HG02840 (cell line): ENCODE measurements around the gene RBM39.
A peak's percentile ranks its signal among the peaks of the same experiment; 100 is the strongest.
"Not testable (repeated sequence)": the region's sequence is repeated elsewhere in the genome, so short reads cannot be mapped to it uniquely, and the experiment has no call there.

Source experiments
- ATAC-seq: cut with Tn5 transposase; IDR thresholded peaks from one replicate; pipeline ENCODE4 v1.9.1; 2021; ENCODE audit warnings: mild to moderate bottlenecking, moderate library complexity, moderate number of reproducible peaks; ENCODE audit not compliant: unreplicated experiment, low FRiP score

The RBM39 gene

DNA sequence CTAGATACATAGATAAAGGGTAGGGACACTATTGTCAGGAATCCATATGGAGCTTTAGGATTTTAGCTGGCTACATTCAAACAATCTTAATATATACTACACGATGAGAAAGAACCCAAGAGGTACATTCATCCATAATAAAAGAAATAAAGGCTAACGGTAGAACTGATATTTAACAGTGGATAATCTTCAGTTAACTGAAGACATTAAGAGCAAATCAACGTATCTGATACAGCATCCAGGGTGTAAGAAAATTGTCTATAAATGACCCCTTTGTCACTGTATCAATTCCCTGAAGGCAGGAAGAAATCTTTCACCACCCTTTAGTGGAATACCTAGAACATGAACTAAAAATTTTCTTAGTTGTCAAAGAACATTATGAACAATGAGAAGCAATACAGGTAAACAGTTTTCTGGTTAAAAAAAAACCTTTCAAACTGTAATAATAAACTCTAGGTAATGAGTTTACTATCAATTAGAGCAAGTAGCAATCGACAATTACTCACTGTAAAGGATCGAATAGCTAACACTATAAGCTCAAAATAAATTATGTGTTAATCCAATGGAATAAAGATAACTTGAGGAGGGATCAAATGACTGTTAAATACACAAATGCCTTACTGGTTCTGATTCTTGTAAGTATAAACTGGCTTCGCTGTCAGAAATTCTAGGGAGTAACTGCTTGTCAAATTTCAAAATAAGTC is 31.0 kb downstream of the RBM39 start:
- ATAC-seq: no peak

DNA sequence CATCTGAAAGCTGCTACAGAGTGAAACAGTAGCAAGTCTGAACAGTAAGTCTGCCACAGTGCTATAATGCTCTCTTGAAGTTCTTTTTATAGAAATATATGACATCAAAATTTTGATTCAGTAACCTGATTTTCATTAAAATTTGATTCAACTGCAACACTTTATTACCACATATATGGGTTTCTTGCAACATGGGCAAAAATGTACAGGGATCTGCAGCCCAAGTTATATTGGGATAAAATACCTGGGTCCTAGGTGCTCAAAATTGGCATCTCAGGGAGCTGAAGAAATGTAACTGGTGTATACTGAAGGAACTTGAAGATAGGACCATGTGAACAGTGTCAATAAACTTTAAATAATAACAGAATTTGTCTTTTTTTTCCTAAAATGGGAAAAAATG is 32.0 kb downstream of the RBM39 start:
- ATAC-seq: no peak

DNA sequence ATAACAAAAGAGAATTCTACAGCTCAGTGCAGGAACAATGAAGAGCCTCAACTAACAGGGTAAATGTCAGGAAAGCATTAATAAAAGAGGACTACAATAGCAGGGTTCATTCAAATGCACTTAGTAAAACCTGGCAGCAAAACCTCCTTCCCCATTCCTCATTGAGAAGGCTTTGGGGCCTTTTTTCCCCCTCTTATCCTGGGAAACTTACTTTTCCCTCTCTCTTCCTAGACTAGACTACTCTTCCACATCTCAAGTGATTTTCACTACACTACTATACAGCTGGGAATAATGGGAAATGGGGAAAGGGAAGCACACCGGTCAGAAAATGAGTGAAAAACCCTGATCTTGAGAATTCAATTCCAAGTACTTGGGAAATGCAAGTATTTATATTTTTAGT is 32.8 kb downstream of the RBM39 start:
- ATAC-seq: no peak

DNA sequence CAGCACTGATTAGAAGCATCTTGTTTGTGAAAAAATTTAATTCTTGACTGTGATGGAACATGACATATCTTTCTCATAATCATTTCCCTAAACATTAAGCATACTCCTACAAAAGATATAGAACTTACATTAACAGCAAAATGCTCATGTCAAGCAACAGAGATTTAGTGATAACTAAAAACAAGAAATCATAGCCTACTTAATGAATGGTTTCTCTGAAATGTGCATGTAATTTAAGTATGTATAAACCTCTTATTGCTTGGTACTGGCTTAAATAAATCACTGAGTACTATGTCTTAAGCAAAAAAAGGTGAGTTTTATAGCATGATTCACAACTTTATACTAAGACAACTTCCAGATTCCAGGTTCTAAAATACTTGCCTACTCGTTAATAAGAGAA is 33.6 kb downstream of the RBM39 start:
- ATAC-seq: no peak

DNA sequence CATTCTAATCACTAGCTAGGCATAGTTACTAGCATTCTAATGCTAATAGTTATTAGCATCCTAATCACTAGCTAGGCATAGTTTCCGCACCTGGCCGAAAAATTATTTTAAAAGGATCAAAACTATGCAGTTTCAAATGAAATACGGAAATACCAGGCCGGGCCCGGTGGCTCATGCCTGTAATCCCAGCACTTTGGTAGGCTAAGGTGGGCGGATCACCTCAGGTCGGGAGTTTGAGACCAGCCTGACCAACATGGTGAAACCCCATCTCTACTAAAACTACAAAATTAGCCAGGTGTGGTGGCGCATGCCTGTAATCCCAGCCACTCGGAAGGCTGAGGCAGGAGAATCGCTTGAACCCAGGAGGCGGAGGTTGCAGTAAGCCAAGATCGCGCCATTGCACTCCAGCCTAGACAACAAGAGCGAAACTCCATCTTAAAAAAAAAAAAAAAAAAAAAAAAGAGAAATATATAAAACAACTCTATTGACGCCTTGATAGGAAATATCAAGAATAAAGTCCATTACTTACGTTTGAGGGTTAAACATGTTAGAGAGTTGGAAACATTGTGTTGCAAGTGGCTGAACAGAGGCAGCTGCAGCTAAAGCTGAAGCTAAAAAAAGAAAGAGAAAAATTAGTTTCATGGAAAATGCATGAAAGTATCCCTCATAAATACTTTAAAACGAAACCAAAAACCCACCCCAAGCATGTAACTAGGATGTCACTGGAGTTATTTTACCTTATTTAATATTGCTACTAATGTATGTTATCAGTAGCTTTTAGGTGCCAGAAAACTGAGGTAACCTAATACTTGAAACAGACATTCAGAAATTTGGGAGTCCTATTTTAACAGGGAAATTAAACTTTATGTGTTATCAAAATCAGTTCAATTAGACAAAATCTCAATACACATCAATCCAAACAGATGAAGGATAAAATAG is 35.2 kb downstream of the RBM39 start:
- not testable (repeated sequence) for ATAC-seq

DNA sequence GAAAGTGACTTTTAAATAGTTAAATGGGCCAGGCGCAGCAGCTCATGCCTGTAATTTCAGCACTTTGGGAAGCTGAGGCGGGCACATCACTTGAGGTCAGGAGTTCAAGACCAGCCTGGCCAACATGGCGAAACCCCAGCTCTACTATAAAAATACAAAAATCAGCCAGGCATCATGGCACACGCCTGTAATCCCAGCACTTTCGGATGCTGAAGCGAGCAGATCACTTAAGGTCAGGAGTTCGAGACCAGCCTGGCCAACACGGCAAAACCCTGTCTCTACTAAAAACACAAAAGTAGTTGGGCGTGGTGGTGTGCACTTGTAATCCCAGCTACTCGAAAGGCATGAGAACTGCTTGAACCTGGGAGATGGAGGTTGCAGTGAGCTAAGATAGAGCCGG is 36.2 kb downstream of the RBM39 start:
- ATAC-seq: not testable (repeated sequence)

DNA sequence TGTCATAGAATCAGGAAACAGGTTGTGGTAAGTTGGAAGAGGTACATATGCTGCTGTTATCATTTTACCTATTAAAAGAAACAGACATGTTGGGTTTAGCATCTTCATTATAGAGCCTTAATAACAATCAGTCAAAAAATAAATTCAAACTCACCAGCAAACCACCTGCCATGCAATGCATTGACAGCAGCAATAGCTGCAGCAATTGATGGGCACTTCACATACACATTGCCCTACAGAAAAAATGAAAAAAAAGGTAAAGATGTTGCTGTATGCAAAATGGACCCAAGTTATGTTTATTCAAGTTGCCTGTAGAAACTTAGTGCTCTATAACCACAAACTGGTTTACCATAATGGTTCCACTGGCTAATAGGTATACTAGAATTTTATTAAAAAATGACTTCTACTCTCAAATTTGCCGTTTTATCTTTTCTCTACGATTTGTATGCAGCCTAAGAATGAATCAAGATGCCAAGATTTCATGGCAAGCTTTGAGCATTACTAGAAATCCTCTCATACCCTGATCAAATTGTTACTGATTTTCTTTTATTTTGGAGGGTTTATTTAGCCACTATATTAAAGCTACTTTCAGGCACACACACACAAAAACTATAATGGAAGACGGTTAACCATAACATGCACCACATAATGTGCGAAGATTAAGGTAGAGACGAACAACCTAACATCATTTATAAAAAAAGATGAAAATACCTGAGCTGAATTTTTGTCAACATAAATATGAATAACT is 37.4 kb downstream of the RBM39 start:
- no peak for ATAC-seq

DNA sequence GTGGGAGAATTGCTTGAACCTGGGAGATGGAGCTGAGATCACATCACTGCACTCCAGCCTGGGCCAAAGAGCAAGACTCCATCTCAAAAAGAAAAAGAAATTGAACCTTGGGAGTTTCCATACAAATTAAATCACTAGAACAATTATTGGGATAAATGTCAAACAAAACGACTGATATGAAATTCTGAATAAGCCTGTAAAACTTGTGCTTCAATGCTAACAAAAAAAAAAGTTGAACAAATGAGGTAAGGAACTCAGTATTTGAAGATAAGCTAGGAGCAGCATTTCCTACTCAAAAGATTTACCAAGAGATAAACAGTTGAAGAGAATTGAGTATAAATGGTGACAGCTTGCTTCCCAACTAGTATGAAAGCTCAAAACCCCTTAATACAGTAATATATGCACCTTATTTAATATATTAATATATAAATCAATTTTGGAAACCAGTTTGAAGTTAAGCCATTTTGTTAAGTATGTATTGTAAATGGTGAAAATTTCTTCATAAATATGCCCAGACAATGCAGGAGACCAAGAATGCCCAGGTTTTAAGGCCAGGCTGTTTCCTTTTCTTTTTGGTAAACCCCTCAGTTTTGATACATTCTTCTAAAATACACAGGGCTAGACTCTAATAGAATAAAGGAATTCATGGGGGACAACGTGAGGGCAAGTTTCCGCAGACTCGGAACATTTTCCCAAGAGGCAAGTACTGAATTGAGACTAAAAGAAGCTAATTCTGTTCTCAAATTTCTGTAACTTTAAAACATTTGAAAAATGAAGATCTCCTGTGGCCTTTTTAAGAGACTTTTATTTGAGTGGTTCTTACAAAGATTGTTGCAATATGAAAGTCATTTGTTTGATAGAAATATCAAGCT is 39.0 kb downstream of the RBM39 start:
- ATAC-seq: no peak

DNA sequence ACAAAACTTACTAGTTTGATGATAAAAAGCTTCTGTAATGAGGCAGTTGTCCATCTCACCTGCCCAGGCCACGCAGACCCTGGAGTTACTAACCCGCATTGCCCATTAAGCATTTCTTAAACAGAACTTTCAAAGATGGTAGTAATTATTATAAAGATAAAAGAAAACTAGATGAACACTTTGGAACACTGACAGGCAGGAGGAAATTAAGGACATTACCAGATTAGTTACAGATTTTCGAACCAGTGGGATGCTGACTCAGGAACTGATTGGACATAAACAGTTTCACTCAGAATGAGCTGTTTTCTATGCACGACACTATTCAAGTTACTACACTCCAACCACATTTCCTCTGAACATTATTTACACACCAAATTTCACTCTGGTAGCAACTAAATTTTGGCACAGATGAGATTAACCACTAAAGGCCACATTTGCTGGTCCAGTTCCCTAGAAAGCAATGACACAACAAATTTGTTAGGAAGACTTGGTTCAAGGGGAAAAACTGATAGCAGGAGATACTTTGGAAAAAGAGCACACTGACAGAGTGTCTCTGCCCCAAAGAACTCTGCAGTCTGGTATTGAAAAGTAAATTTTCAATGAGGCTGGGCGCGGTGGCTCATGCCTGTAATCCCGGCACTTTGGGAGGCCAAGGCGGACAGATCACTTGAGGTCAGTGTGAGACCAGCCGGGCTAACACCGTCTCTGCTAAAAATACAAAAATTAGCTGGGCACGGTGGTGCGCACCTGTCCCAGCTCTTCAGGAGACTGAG is 39.8 kb downstream of the RBM39 start:
- no peak for ATAC-seq

DNA sequence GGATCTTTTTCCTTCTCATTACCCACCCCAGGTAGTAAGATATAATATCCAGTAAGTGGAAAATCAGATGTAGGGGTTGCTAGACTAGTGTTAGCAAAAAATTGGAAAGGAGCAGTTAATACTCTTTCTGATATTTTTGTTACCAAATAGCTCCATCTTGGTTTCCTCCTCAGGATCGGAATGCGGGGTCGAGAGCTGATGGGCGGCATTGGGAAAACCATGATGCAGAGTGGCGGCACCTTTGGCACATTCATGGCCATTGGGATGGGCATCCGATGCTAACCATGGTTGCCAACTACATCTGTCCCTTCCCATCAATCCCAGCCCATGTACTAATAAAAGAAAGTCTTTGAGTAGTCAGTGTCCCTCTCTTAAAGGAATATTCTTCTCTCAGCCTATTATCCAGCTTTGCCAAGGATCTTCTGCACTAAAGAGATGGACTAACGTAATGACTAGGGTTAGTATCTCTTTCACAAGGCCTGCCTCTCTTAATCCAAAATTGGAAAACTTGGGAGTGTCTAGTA is 41.4 kb downstream of the RBM39 start:
- ATAC-seq: no peak

DNA sequence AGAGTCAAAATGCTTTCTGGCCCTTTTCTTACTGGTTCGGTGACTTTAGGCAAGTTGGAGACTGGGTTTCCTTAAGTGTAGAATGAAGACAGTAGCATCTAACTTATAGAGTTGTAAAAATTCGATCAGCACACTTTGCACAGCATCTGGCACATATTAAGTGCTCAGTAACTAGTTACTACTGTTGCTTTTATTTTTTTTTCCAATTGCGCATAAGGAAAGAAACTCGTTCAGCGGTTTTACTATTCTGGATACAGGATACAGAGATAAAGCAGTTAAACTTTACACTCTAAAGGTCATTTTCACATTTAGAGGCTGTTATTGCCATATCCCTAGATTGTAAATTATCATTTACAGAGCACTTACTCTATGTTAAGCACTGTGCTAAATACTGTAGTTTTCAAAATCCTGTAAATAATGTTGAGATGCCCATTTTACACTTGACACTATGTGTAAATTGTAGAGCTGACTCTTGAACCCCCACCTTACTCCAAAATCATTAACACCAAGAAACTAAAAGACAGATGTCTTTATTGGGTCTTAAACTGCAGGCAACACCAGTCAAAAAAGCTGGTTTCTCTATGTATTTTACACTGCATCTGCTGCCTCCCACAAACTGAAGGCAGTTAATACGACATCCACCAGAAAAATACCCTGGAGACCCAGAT is 42.0 kb downstream of the RBM39 start:
- no peak for ATAC-seq

DNA sequence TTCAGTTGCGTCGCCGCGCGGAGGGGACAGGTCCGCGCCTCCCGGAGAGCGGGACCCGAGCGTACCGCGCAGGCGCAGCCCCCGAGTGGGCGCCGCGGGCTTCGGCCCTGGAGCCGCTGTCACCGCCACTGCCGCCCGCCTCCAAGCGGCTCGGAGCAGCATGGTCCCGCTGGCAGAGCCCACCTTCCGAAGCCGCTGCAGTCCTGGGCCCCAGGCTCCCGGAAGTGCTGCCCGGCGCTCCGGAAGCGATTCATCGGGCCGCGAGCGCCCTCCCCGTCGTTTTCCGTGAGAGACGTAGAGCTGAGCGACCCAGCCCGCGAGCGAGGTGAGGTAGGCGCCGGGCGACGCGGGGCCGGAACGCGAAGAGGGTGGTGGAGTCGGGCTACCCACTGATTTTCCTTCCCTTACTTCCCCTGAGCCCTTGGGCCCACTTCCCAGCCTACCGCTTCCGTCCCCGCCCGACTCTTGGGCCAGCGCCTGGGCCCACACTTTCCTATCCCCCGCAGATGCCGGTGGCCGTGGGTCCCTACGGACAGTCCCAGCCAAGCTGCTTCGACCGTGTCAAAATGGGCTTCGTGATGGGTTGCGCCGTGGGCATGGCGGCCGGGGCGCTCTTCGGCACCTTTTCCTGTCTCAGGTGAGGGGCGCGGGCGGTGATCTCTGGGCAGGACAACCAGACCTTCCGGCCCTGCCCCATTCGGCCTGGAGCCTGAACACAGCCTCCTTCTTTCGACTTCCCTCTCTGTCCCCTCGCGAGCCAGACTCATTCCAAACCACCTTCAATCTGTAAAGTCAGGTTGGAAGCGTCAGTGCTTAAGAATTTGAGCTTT is 42.7 kb downstream of the RBM39 start, which contains the start of the genes NFS1 and ROMO1:
NFS1 (minus strand) TSS at position 226 of the 830 bp plus-strand sequence; CDS start at position 162, 64 bp downstream.
ROMO1 (plus strand) TSS at position 279 of the 830 bp plus-strand sequence; CDS start at position 507, 228 bp downstream.
- peak; percentile 83 for ATAC-seq

DNA sequence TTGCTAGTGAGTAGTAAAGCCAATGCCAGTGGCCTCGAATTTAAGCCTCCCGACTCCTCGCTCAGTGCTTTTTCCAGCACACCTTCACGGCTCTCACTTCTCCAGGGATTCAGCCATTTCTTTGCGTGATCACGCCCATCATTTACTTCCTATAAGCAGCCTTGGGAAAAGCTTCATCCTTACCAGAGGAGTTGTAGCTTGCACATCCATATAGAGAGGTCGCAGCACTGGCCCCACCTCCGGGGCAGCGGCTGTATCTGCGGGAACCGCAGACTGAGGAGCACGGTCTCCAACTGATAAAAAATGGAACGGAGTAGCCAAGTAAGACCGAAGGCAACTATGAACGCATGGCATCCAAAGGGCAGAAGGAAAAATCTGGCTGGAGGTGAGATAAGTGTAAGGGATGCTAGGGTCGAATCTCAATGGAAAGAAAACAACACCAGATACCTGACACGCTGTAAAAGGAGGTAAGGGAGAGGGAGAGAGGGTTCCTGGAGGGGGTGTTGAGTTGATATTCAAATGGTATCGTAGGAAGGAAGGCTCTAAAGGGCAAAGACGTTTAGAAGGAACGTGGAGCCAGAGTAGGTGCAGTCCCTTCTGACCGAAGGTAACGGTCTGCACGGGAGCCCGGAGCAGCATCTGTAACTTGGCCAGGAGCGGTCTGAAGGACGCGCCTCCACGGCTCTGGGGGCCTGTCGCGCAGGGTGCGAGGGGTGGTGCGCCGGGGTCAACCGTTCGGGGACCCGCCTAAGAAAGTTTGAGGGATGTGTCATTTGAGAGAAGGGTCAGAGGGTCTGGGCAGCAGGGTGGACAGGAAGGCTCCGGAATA is 43.5 kb downstream of the RBM39 start:
- peak; percentile 11 for ATAC-seq

DNA sequence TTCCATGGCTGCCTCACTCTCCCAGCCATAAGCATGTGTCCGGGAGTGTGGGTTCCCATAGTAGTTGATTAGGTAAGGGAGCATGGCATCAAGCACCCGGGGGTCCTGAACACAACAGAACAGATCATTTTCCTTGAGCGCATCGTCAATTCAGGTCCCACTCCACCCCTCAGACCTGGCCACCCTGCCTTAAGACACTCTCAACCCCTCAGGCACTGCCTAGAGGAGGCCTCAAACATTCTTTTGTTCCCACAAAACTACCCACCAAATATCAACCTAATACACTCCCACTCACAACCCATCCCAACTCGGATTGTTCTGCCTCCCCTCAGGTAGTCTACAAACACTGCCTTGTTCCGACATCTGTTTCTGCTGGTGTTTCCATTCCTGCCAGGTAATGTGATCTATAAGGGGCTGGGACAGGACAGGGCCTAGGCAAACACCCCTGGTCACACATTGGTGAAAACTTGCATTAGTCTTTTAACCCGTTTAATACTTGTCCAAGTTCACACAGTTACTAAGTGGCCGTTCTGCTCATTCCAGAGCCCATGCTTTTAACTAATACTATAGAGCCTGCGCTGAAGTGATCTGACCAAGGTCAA is 44.3 kb downstream of the RBM39 start:
- ATAC-seq: no peak

DNA sequence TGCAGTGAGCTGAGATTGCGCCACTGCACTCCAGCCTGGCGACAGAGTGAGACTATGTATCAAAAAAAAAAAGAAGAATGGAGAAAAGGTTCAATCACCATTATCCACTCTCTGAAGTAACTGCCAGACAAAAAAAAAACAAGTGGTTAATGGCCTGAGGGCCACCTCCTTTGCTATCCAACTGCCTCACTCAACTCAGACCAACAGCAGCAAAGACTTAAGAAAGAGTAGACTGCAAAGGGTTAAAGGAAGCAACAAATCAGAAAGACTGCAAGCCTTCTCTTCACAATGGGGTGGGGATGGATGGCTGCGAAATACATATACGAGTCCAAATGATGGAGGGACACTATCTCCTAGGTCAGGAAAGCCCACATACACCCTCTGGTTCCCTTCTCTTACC is 46.1 kb downstream of the RBM39 start:
- ATAC-seq: no peak

DNA sequence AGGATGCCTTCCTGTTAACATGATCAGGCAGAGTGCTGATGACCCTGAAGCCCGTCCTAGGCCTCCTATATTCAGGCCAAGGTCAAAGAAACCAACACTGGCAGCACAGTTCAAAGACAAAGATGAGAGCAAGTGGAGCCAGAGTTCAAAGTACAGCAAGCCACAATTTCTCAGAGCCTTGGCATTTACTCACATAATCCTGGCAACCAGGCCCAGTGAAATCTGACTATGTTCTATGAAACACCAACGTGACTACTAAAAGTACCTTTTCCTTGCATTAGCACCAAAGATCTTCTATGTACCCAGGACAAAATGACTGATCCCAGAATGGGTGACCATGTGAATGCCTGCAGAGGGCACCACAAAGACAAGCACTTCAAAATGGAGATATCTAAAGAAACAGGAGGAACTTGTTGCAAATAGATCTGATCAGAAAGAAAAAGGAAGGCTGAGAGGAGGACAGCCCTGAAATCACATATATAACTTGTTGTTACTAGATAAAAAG is 46.8 kb downstream of the RBM39 start:
- no peak for ATAC-seq
